ENCODE results near the gene ZNF579.

Gene ZNF579

DNA sequence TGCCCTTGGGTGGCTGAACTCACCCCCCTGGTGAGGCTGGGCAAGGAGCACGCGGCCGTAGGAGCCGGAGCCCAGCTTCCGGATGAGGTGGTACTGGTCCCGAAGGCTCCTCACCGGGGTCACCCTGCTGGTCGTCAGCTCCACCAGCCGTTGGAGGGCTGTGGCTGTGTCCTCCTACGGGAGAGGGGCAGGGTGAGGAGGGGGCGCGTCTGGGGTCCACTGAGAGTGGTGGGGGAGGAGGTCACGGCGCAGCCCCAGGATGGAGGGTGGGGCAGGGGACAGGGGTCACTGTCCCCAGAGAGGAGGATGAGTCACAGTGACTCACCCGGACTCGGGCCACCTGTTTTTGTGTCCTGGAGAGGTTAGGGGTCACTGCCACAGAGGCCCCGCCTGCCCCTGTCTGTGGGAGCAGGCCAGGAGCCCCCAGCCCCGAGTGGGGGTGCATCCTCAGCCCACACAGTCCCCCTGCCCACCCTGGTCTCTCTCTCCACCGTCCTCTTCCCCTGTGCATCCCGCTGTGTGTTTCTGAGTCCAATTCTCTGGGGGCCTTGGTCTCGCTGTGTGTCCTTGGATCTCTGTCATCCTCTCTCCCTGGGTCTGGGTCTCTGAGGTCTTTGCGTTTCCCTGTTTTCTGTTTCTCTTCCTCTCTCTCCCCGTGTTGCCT is 35.7 kb downstream of the ZNF579 start:
- TF ChIP-seq, protein P1, sequence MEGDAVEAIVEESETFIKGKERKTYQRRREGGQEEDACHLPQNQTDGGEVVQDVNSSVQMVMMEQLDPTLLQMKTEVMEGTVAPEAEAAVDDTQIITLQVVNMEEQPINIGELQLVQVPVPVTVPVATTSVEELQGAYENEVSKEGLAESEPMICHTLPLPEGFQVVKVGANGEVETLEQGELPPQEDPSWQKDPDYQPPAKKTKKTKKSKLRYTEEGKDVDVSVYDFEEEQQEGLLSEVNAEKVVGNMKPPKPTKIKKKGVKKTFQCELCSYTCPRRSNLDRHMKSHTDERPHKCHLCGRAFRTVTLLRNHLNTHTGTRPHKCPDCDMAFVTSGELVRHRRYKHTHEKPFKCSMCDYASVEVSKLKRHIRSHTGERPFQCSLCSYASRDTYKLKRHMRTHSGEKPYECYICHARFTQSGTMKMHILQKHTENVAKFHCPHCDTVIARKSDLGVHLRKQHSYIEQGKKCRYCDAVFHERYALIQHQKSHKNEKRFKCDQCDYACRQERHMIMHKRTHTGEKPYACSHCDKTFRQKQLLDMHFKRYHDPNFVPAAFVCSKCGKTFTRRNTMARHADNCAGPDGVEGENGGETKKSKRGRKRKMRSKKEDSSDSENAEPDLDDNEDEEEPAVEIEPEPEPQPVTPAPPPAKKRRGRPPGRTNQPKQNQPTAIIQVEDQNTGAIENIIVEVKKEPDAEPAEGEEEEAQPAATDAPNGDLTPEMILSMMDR (conservative IDR thresholded peaks at IDR 0.05; ENCODE audit: low read depth, low read length): no peak
- DNase-seq (ENCODE audit: low read depth): no peak
- no peak overlapping the region for H3K4me3 ChIP-seq (ENCODE audit: low read length)

DNA sequence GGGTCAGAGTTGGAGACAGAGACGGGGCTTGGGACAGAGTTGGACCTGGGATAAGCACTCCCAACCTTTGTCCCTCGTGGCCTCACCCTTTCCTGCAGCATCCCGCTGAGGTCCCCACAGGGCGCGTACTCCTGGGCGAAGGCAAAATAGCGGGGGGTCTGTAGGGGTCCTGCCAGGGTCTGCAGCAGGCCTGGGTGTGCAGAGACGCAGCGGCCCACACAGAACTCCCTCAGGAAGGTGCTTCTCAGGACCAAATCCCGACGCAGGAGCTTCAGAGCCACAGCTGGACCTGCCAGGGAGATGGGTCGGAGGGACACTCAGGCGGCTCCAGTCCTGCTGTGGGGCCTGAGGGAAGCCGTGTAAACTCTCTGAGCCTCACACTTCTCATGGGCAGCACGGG is 36.6 kb downstream of the ZNF579 start:
- TF ChIP-seq, protein P1 (conservative IDR thresholded peaks at IDR 0.05; ENCODE audit: low read depth, low read length): no peak
- no peak overlapping the region for H3K4me3 ChIP-seq (ENCODE audit: low read length)
- no peak for DNase-seq (ENCODE audit: low read depth)

DNA sequence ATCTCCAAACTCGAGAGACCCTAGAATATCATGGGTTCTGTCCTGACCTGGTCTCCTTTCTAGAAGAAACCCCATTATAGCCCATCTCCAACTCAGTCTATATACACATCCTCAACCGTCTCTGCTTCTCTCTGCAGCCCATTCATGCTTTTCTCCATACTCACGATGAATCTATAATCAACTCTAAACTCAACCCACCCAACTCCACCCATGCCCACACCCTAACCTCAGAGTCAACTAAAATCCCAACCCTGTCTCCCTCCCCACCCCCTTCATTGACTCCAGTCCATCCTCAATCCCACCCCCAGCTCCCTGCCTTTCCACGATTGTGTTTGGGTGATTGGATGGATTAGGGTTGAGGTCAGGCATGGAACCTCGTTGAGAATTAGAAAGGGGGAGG is 37.1 kb downstream of the ZNF579 start:
- no peak overlapping the region for H3K4me3 ChIP-seq (ENCODE audit: low read length)
- TF ChIP-seq, protein P1 (conservative IDR thresholded peaks at IDR 0.05; ENCODE audit: low read depth, low read length): no peak
- no peak for DNase-seq (ENCODE audit: low read depth)

DNA sequence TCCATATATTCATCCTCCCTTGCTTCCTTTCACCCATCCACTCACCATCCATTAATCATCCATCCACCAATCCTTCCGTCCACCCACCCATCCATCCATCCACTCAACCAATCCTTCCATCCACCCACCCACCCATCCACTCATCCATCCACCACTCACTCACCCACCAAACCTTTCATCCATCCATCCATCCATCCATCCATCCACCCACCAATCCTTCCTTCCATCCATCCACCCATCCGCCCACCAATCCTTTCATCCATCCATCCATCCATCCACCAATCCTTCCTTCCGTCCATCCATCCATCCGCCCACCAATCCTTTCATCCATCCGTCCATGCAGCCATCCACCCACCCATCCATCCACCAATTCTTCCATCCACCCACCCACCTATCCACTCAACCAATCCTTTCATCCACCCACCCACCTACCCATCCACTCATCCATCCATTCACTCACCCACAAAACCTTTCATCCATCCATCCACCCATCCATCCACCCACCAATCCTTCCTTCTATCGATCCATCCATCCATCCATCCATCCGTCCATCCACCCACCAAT is 38.3 kb downstream of the ZNF579 start:
- H3K4me3 ChIP-seq (ENCODE audit: low read length): no peak overlapping the region
- no peak for DNase-seq (ENCODE audit: low read depth)

DNA sequence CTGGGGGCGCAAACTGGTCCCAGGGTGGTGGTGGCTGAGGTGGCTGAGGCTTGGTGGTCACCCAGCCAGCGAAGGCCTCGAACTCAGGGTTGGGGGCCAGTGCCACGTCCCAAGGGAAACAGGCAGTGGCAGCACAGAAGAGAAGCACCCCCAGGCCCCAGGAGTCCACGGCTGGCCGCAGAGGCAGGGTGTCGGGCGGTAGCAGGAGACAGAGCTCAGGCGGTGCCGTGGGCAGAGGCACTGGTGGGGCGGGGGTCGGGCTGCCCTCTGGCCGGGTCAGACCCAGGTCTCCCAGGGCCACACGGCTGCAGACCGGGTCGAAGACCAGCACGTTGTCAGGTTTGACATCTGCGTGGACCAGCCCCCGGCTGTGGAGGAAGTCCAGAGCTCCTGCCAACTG is 39.6 kb downstream of the ZNF579 start:
- no peak overlapping the region for H3K4me3 ChIP-seq (ENCODE audit: low read length)
- no peak for DNase-seq (ENCODE audit: low read depth)
- TF ChIP-seq, protein P1 (conservative IDR thresholded peaks at IDR 0.05; ENCODE audit: low read depth, low read length): no peak

More for the DNA sequence above, 38.3 kb downstream of the ZNF579 start:
- TF ChIP-seq, protein P1 (conservative IDR thresholded peaks at IDR 0.05; ENCODE audit: low read depth, low read length): no peak

DNA sequence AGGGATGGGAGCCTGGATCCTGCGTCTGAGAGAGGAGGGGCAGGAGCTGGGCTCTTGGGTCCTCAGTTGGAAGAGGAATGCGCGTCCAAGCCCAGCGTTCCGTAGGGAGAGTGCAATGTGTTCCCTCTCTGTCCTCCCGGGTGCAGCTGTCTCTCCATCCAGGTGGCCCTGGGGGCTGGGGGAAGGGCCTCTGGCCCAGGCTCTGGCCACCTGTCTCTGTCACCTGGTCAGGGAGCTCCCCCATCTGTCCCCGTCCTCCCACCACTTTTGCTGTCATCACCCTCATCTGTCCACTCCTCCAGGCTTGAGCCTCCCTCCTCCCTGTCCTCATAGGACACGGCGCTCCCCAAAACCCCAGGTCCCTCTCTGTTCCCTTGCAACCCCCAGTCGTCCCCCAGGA is 40.0 kb downstream of the ZNF579 start:
- H3K4me3 ChIP-seq (ENCODE audit: low read length): no peak overlapping the region
- no peak for DNase-seq (ENCODE audit: low read depth)
- TF ChIP-seq, protein P1 (conservative IDR thresholded peaks at IDR 0.05; ENCODE audit: low read depth, low read length): no peak

Measured in retinal pigment epithelial cell (primary cell).